Embryonic facial prominence (tissue), 1 donor: ENCODE results near the gene SORCS1.

Experiments used
- DNase-seq: peaks from one replicate; pipeline ENCODE4 v3.0.0-alpha.2; 2016; ENCODE audit errors: extremely low spot score

Gene SORCS1

DNA sequence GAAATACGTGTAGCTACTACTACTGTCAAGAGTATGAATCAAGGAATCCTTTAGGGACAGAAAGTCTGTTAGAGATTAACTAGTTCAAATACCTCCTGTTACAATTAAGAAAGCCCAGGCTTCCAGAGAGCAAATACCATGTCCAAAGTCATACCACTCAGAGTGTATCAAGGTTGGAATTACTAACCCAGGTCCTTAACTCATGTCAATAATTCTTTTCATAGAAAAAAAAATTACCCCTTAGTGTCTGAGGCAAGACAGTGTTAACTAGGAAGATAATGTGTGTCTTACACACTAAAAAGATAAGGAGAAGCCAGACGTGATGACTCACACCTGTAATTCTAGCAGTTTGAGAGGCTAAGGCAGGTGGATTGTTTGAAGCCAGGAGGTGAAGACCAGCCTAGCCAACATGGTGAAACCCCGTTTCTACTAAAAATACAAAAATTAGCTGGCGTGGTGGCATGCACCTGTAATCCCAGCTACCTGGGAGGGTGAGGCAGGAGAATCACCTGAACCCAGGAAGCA is 423.4 kb downstream of the SORCS1 start:
- no peak for DNase-seq

GRCh38 chr10:106740071-106740470 is 424.4 kb downstream of the SORCS1 start:
- no peak for DNase-seq

- no peak for DNase-seq
Measured at GRCh38 chr10:106734220-106734619, 430.3 kb downstream of the SORCS1 start.

GRCh38 chr10:106728232-106728631 is 436.3 kb downstream of the SORCS1 start:
- no peak for DNase-seq

DNA sequence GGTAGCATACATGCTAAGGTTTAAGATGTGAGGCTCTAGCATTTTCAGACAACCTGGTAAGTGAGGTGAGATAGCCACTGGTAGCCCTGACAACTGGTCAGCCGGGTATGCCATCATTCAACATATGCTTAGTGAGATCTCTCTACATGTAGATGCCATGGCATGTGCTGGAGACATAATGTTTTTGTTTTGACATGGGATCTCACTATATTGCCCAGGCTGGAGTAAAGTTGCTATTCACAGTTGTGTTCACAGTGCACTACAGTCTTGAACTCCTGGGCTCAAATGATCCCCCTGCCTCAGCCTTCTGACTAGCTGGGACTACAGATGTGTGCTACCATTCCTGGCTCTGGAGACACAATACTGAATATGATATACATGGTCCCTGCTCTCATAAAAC is 437.3 kb downstream of the SORCS1 start:
- no peak for DNase-seq

- DNase-seq, result no peak
Measured at GRCh38 chr10:106722524-106722923, 442.0 kb downstream of the SORCS1 start.

- no peak for DNase-seq
Measured at GRCh38 chr10:106720683-106721082, 443.8 kb downstream of the SORCS1 start.

DNA sequence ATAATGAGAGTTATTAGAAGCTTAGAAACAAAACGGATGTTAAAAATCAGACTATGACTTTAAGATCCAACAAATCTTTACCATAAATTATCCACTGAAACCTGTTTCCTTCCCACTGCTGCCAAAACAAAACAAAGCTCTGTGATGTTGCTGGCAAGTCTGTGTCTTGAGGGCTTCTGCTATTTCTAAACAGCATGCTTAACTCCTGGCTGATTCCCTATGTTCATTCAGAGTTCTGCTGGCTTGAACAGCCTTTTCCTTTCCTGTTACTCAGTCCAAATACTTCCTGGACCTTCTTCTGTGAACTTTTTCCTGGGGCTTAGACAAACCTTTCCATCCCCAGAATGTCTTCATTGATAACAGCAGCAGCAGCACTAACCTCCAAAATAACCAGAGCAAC is 448.1 kb downstream of the SORCS1 start:
- DNase-seq, result peak; percentile 25

GRCh38 chr10:106714734-106715555 is 449.6 kb downstream of the SORCS1 start:
- no peak for DNase-seq

- DNase-seq, result no peak
Measured at GRCh38 chr10:106713846-106714245, 450.7 kb downstream of the SORCS1 start.

GRCh38 chr10:106712988-106713387 is 451.5 kb downstream of the SORCS1 start:
- DNase-seq, result no peak

DNA sequence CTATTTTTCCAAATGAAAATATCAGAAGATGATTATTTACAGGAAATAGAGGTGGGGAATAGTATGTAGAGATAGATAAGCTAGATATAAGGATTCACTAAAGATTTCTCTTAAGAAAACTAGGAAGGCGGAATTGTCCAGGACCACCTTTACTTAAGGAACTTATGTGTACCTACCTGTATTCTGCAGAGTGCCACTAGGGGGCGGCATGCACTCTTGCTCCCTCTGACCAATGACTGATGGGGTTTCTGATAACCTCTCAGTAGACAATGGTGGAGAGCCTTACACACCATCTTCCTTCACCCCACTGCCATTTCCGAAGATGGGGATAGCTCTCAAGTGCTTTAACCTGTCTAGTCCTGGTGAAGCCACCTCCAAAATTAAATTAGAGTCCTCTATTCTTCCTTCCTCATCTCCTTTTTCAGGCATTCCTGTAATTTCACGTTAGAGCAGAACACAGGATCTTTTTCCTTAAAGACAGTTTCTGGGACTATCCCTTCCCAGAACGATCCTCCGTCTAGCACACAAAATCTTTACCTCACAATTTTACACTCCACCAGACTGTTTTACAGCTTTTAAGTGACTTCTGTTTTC is 453.1 kb downstream of the SORCS1 start:
- DNase-seq, result no peak

GRCh38 chr10:106708506-106708905 is 456.0 kb downstream of the SORCS1 start:
- no peak for DNase-seq

- no peak for DNase-seq
Measured at GRCh38 chr10:106707657-106708056, 456.8 kb downstream of the SORCS1 start.

DNA sequence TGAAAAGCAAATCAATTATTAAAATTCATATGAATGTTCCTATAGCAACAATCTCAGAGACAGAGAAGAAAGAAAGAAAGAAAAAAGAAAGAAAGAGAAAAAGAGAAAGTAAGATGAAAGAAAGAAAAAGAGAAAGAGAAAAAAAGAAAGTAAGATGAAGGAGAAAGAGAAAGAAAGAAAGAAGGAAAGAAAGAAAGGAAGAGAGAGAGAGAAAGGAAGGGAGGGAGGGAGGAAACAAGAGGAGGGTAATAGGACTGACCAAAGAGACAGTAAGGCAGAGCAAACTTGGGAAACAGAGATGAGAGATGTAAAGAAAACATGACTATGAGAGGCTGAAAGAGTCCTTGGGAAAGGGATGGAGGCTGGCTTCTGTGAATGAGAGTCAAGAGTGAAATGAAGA is 458.4 kb downstream of the SORCS1 start:
- no peak for DNase-seq

- peak; percentile 71 for DNase-seq
Measured at GRCh38 chr10:106705681-106706100, 458.8 kb downstream of the SORCS1 start.

- DNase-seq, result no peak
Measured at GRCh38 chr10:106696239-106696638, 468.3 kb downstream of the SORCS1 start.

DNA sequence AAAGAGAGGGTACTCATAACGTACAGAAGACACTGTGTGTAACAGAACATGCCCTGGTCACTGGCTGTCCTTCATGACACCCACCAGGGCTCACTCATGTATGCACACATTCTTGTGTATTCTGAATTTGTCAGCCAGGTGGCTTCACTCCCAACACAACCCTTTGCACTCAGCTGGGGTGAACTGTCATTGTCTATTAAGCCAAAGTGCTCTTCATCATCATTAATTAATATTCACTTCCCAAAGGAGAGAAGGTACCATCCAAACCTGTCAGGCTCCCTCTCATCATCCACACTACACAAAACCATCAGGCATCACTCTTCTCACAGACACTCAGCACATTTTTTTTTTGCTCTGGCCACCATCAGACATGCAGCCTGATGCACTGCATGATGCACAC is 469.8 kb downstream of the SORCS1 start:
- DNase-seq, result no peak

DNA sequence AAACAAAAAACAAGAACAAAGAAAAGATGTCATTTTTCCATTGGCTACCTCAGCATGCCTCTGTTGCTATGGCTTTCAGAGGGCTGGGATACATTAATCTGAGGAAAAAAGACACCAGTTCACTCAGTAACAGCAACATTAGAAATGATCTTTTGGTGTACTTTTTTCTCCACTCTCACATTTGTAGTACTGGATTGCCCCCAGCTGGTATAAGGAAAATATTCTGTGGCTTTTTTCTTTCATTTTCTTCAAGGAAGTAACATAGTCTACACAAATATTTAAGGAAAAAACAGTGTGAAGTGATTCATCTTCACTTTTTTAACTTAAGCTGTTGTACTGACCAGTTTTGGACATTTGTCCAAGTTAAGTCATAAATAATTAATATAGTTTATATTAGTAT is 482.3 kb downstream of the SORCS1 start:
- DNase-seq, result no peak

GRCh38 chr10:106680061-106680460 is 484.4 kb downstream of the SORCS1 start:
- DNase-seq, result no peak

GRCh38 chr10:106679314-106679713 is 485.2 kb downstream of the SORCS1 start:
- DNase-seq, result no peak

DNA sequence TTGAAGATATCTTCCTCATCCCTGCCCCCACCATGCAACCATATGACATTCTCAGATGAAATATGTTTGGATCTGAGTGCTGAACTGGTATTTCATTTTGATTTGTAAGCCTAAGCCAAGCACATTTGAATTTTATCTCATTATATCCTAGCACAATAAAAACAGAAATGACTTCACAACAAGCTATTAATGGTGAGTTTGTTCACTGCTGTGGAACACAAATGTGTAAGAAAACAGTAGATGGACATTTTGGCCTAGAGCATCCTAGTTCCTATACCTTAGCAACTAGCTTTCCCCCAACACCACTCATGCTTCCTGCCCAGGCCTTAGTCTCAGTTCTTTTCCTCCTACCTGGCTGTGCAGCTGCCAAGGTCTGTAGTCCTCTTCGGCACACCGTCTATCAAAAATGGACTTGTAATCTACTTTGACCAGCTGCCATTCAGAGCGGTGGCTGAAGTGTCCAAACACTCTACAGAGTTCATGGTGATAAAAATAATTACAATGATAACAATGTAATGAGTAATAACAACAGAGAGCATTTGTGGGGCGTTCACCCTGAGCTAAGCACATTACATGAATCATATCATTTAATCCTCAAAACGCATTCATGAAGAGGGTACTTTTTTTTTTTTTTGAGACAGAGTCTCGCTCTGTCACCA is 491.9 kb downstream of the SORCS1 start:
- DNase-seq, result no peak

GRCh38 chr10:106661767-106662140 is 502.8 kb downstream of the SORCS1 start:
- DNase-seq, result no peak
